Right forelimb (tissue), 1 donor: ENCODE results near the gene C20orf173.
"Not testable (repeated sequence)": the region's sequence is repeated elsewhere in the genome, so short reads cannot be mapped to it uniquely, and the experiment has no call there.

Experiments
- DNase-seq: peaks from one replicate; pipeline ENCODE4 v3.0.0-alpha.2; 2018

C20orf173 gene

GRCh38 chr20:35544941-35545340 is 15.5 kb upstream of the C20orf173 start:
- DNase-seq = not testable (repeated sequence)

- DNase-seq = no peak
Observed at GRCh38 chr20:35544436-35544835, 15.0 kb upstream of the C20orf173 start.

GRCh38 chr20:35542990-35543389 is 13.5 kb upstream of the C20orf173 start:
- no peak for DNase-seq

GRCh38 chr20:35541783-35542662 is 12.6 kb upstream of the C20orf173 start, which contains the start of gene ERGIC3:
Gene ERGIC3 (plus strand): TSS chr20:35542078. CDS start chr20:35542098, 20 bp downstream.
- DNase-seq = peak; percentile 97

- no peak for DNase-seq
Observed at GRCh38 chr20:35541118-35541782, 11.8 kb upstream of the C20orf173 start.

- DNase-seq = no peak
Observed at GRCh38 chr20:35539756-35540212, 10.3 kb upstream of the C20orf173 start.

GRCh38 chr20:35527122-35527769 is 2.2 kb downstream of the C20orf173 start:
- DNase-seq = no peak

GRCh38 chr20:35525639-35526038 is 3.8 kb downstream of the C20orf173 start:
- DNase-seq = no peak

- no peak for DNase-seq
Observed at GRCh38 chr20:35523298-35523888, 6.1 kb downstream of the C20orf173 start.

GRCh38 chr20:35518955-35519354 is 10.5 kb downstream of the C20orf173 start:
- no peak for DNase-seq

GRCh38 chr20:35517767-35518166 is 11.7 kb downstream of the C20orf173 start:
- not testable (repeated sequence) for DNase-seq

- DNase-seq = no peak
Observed at GRCh38 chr20:35517125-35517524, 12.3 kb downstream of the C20orf173 start.

GRCh38 chr20:35515949-35516645 is 13.4 kb downstream of the C20orf173 start:
- no peak for DNase-seq

GRCh38 chr20:35515341-35515740 is 14.1 kb downstream of the C20orf173 start:
- DNase-seq = no peak

- DNase-seq = no peak
Observed at GRCh38 chr20:35514371-35514932, 15.0 kb downstream of the C20orf173 start.

- no peak for DNase-seq
Observed at GRCh38 chr20:35511814-35512420, 17.5 kb downstream of the C20orf173 start.

- DNase-seq = no peak
Observed at GRCh38 chr20:35510951-35511735, 18.3 kb downstream of the C20orf173 start.

- no peak for DNase-seq
Observed at GRCh38 chr20:35508493-35509218, 20.8 kb downstream of the C20orf173 start.

- no peak for DNase-seq
Observed at GRCh38 chr20:35506872-35507638, 22.4 kb downstream of the C20orf173 start.
